HG02938 (cell line): ENCODE measurements around the gene RXFP1.

Source experiments
- ATAC-seq: cut with Tn5 transposase; IDR thresholded peaks from one replicate; pipeline ENCODE4 v1.9.1; 2021; ENCODE audit warnings: mild to moderate bottlenecking, moderate library complexity; ENCODE audit not compliant: unreplicated experiment

Gene RXFP1

GRCh38 chr4:158669310-158669709 lies 147.6 kb downstream of the RXFP1 start:
- ATAC-seq: no peak

DNA sequence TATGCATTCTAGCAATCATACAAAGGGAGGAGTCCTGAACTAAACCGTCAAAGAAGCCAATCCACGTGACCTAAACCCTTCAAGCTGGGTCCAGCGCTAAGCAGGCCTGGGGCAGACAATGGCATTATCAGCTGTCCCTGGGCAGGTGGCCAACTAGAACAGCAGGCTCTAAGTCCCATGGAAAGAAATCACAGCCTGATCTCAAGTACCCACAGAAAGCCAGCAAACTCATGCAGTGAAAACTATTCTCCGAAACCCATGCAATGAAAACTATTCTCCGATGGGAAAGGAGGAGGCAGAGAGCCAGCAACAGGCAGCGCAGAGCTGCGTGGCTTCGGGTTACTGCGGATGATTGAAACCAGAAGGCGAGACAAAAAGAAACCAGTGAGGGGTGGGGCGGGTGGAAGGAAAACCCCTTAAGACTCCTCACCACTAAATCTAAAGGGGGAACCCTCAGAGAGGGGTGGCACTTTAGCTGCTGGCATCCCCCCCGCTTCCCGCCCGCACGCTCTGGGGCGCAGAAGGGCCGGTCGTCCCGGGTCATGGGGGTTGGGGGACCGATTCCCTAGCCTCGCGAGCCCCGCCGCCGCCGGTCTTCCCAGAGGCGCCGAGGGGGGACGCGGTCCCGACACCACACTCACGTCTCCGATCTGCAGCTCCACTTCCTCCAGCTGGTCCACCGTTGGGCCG lies 149.4 kb downstream of the RXFP1 start:
- peak; percentile 25 for ATAC-seq

- peak; percentile 3 for ATAC-seq
Measured at GRCh38 chr4:158671665-158671914, 149.9 kb downstream of the RXFP1 start, which contains the start of gene C4orf46. C4orf46 (minus strand) TSS chr4:158671887; CDS start chr4:158671801, 86 bp downstream.

DNA sequence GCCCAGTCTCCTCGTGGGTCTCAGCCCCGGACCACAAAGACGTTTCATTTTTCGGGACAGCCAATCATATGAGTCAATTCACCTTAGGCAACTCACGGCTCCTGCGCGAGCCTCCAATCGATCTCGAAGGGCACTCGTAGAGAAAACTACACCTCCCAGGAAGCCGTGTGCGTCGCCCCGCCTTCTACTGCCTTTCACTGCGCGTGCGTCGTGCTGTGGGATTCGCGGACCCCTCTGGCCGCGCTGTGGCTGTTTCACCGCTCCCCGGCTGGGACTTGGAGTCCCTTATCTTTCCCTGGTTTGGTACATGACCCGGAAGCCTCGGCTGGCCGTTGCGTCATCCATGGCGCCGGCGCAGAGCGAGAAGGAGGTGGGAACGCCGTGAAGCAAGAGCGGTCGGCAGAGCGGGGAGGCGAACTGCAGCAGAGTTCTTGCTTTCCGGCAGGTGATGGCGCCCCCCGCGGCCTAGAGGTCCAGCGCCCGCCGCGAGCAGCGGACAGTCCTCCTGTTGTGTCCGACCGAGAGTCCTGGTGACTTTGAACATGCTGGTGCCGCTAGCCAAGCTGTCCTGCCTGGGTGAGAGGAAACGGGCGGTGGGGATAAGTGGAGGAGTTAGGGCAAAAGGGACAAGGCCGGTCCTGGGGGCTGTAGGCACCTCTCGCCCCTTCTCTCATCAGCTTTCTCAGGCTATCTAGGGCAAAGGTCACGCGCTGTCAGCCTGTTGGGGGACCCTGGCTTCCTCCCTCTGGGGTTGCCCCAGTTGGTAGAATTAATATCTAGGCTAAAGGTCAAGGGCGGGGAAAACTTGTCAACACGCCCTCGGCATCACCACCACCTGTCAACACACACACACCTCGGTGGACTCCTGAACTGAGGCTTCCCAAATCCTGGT lies 150.5 kb downstream of the RXFP1 start, which contains the start of gene ETFDH:
TSS of gene ETFDH (plus strand) at position 382 of the 892 bp plus-strand sequence. CDS start at position 543, 161 bp downstream.
- peak; percentile 91 for ATAC-seq

DNA sequence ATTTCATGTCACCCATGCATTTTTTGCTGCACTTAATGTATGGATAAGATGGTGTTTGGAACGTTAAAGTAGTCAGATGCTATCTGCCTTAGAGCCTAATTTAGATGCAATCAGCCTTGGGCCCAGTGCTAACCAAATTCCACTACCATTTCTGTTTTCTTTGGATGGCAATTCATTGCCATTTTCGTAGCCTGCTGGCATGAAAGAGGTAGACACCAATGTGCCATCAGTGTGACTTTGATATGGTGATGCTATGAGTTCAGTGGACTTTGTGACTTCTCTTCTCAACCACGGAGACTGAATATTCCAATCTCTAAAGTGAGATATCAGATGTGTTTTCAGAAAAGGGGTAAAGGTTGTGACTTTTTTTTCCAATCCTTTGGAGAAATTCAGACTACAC lies 152.0 kb downstream of the RXFP1 start:
- ATAC-seq: no peak

DNA sequence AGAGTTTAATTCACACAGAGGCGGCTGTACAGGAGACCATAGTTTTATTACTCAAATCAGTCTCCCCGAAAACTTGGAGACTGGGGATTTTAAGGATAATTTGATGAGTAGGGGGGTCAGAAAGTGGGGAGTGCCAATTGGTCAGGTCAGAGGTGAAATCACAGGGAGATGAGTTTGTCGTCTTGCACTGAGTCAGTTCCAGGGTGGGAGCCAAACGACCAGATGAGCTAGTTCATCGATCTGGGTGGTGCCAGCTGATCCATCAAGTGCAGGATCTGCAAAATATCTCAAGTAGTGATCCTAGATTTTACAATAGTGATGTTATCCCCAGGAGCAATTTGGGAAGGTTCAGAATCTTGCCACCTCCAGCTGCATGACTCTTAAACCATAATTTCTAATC lies 154.4 kb downstream of the RXFP1 start:
- no peak for ATAC-seq

- ATAC-seq: no peak
Measured at GRCh38 chr4:158678767-158679166, 157.1 kb downstream of the RXFP1 start.

DNA sequence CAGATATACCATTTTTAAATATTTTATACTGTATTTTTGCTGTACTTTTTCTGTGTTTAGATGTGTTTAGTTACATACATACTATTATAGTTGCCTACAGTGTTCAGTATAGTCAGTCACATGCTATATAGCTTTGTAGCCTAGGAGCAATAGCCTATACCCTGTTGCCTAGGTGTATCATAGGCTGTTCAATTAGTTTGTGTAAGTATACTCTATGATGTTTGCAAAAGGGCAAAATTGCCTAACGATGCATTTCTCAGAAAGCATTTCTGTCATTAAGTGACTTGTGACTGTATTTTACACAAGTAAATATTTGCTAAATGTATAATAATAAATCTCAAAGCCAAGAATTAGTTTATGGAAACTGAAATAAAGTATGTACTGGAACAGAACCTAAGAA lies 159.9 kb downstream of the RXFP1 start:
- ATAC-seq: no peak

DNA sequence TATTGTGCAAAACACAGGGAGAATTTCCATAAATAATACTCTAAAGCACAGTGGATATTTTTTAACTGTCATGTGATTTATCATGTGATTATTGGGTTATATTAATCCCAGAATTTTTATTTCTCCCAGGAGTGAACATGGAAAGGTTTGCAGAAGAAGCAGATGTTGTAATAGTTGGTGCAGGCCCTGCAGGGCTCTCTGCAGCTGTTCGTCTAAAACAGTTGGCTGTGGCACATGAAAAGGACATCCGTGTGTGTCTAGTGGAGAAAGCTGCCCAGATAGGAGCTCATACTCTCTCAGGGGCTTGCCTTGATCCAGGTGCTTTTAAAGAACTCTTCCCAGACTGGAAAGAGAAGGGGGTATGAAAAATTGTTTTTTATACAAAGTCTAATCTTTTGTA lies 160.4 kb downstream of the RXFP1 start:
- no peak for ATAC-seq

DNA sequence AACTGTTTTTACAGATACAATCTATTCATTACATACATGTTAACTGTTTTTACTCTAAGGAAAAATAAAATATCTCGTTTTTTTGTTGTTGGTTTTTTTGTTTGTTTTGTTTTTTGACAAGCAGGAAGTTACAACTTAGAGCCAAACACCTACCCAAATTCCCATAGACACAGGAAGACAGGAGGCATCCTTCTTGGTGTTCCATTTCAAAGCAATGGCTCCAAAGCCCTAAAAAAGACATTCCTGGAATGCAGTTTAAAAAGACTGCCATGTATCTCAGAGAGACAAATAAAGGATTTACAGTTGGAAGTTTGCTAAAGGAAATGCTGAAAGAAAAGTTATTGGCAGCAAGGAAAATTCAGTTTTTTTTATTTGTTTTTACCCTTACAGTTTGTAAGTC lies 167.1 kb downstream of the RXFP1 start:
- no peak for ATAC-seq
